Mucosa of descending colon (tissue), 3 donors: ENCODE results near the gene CGNL1. TPM values are rescaled to one million over a fixed set of nuclear protein-coding genes. Genes with fewer than 3 reads are reported as not detected.
A peak's percentile ranks its signal among the peaks of the same experiment; 100 is the strongest.

Experiments used
- ATAC-seq: fragments of 200-7000 bp; cut with Tn5 transposase; one replicate; pipeline ENCODE4 v1.9.1; 2020; ENCODE audit warnings: mild to moderate bottlenecking, moderate library complexity
- DNase-seq, 3 donors: peaks; one replicate each; pipeline ENCODE4 v3.0.0-alpha.2; 2020
- H3K36me3 ChIP-seq: fragments of 200-600 bp; one replicate; pipeline ENCODE4 v1.8.0; 2021; ENCODE audit warnings: low read depth, mild to moderate bottlenecking
- H3K4me1 ChIP-seq: fragments of 200-600 bp; one replicate; pipeline ENCODE4 v1.8.0; 2021; ENCODE audit warnings: low read depth, mild to moderate bottlenecking
- H3K4me3 ChIP-seq: fragments of 200-600 bp; one replicate; pipeline ENCODE4 v1.8.0; 2021; ENCODE audit warnings: mild to moderate bottlenecking
- H3K9me3 ChIP-seq: fragments of 200-600 bp; one replicate; pipeline ENCODE4 v1.8.0; 2021; ENCODE audit warnings: mild to moderate bottlenecking
- CTCF ChIP-seq: fragments of 200-600 bp; IDR thresholded peaks from one replicate; pipeline ENCODE4 v1.8.0; 2022; ENCODE audit warnings: antibody characterized with exemption, mild to moderate bottlenecking
- intact Hi-C, 2 donors: fragments of 100-400 bp; cut with DNase I in 1 of 2; cut with micrococcal nuclease in 1 of 2; formaldehyde crosslinking; loops; one replicate each; pipeline versions ENCODE4 v1.11.0 to v1.11.1; 2022; cut with DNase I, micrococcal nuclease
- total RNA-seq, 3 donors: library from RNA; stranded (reverse); fragmentation: NEBNext Ultra II Directional in 2 of 3; extraction: Animal tissue kit (Norgen Biotek cat#: 25700) in 2 of 3; gene quantifications; one replicate each; pipeline versions ENCODE4 v1.2.1 to v1.2.4, GENCODE V29; 2021 to 2023
- donor health status: DM: no; HTN: no; CAD: no; lungs with moderate emphysema.
- donor health status: DM: no; HTN: no; CAD: no.
- donor health status: DM: no; HTN: yes; CAD: no.

The CGNL1 gene
- total RNA-seq, 3 donors from 2014 or later: 3.3 to 4.5 (median 3.9) TPM

DNA sequence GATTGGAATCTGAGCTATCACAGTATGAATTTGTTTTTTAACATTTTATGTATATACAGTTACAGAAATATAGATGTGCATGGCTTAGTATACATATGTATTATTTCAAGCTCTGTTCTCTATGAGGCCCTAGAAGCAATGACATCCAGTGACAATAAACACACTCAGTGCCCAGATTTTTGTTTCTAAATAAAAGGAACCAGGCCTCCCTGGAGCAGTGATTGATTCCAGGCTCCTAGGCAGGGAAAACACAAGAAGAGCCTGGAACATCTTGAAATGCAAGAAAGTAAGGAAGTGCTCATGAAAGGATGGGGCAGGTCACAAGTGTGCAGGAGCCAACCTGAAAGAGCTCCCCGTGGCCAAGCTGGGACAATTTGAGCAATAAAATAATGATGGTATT is 18.5 kb upstream of the CGNL1 start:
- Histone ChIP-seq H3K4me3 (no peak overlapping the region), H3K4me1 (no peaks in the 10 kb centered on the region), H3K9me3 (no peaks in the 10 kb centered on the region), H3K36me3 (no peaks in the 10 kb centered on the region)
- intact Hi-C loops: no loop called here
- no peak for TF ChIP-seq CTCF
- ATAC-seq (no peak), DNase-seq (no peak)

DNA sequence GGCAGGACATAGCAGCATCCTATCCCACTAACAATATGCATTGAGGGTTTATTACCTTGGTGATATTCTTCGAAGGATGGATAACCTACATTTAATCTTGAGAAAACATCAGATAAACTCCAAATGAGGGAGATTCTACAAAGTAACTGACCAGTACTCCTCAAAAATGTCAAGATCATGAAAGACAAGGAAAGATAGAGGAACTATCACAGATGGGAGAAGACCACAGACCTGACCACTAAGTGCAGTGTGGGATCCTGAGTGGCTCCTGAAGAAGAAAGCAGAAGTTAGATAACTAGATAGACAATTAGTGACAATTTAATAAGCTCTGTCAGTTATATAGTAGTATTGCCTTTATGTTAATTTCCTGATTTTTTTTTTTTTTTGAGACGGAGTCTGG is 17.7 kb upstream of the CGNL1 start:
- Histone ChIP-seq H3K4me1 (no peaks in the 10 kb centered on the region), H3K4me3 (no peak overlapping the region), H3K9me3 (no peaks in the 10 kb centered on the region), H3K36me3 (no peaks in the 10 kb centered on the region)
- no peak for TF ChIP-seq CTCF
- DNase-seq (no peak), ATAC-seq (no peak)
- intact Hi-C loops: no loop called here

DNA sequence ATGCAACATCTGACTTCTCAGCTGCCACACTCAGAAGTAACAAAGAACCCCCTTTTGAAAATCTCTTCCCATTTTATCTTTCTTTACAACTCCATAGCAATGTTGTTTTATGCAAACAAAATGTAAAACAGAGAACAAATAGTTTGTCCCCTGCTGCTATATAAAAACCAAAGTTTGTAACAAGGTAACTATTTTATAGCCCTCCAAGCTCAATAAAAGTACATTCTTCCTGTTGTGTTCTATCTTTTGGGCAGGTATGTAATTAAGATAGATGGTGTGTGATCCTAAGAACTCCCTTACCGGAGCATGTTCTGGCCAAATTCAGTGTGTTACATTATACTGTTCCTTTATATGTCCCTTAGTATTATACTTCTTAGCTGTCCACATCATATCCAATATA is 12.6 kb upstream of the CGNL1 start:
- Histone ChIP-seq H3K9me3 (no peaks in the 10 kb centered on the region), H3K4me1 (no peaks in the 10 kb centered on the region), H3K4me3 (no peak overlapping the region), H3K36me3 (no peaks in the 10 kb centered on the region)
- no peak for DNase-seq
- intact Hi-C loops: no loop called here
- ATAC-seq: peak; percentile 79
- no peak for TF ChIP-seq CTCF

- no peaks in the 10 kb centered on the region for H3K36me3 ChIP-seq
- ATAC-seq (peak; percentile 52), DNase-seq (no peak)
- no peak for TF ChIP-seq CTCF
- intact Hi-C loops: no loop called here
- no peaks in the 10 kb centered on the region for H3K4me1 ChIP-seq
- H3K9me3 ChIP-seq: no peaks in the 10 kb centered on the region
- H3K4me3 ChIP-seq: no peak overlapping the region
Measured at GRCh38 chr15:57364282-57365007, 11.9 kb upstream of the CGNL1 start.

DNA sequence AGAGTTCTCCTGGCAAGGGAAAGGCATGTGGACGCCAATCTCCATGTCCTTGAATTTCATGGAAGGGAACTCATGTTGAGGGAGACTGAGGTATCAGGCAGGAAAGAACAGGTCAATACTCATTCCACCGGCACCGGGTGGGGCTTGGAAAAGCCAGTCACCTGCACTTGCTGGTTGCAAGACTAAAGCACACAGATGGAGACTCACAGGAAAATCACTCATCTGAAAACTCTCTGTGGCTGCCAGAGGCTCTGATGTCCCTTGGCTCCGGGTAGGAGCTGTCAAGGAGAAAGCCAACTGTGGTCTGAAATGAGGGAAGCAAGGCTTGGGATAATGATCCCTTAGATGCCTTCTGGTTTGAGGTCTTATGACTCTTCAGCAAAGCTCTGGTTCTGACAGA is 8.7 kb upstream of the CGNL1 start:
- ATAC-seq (no peak), DNase-seq (no peak)
- intact Hi-C loops: no loop called here
- H3K4me3 ChIP-seq: no peak overlapping the region
- no peak for TF ChIP-seq CTCF
- H3K36me3 ChIP-seq: no peaks in the 10 kb centered on the region
- no peaks in the 10 kb centered on the region for H3K4me1 ChIP-seq
- H3K9me3 ChIP-seq: no peaks in the 10 kb centered on the region

GRCh38 chr15:57370929-57371328 is 5.4 kb upstream of the CGNL1 start:
- DNase-seq (no peak), ATAC-seq (no peak)
- H3K36me3 ChIP-seq: no peaks in the 10 kb centered on the region
- no peaks in the 10 kb centered on the region for H3K4me1 ChIP-seq
- no peak overlapping the region for H3K4me3 ChIP-seq
- no peaks in the 10 kb centered on the region for H3K9me3 ChIP-seq
- intact Hi-C loops: no loop called here
- no peak for TF ChIP-seq CTCF
